GM12873 (cell line): ENCODE data around the gene BOLA3.
A peak's percentile ranks its signal among the peaks of the same experiment; 100 is the strongest.

ENCODE experiments used
- CTCF ChIP-seq: IDR thresholded peaks from 2 replicates; pipeline ENCODE4 v1.5.1; 2012; ENCODE audit warnings: low read depth, mild to moderate bottlenecking, moderate library complexity, low read length, control low read depth; ENCODE audit not compliant: insufficient read depth; ENCODE audit errors: missing control alignments

BOLA3 gene

GRCh38 chr2:74183878-74184277 lies 36.2 kb upstream of the BOLA3 start:
- no peak for TF ChIP-seq CTCF

GRCh38 chr2:74181739-74182138 lies 34.0 kb upstream of the BOLA3 start:
- no peak for TF ChIP-seq CTCF

GRCh38 chr2:74179063-74179865 lies 31.6 kb upstream of the BOLA3 start:
- peak; percentile 37 for TF ChIP-seq CTCF

GRCh38 chr2:74178211-74179062 lies 30.7 kb upstream of the BOLA3 start, which contains the start of gene MOB1A:
MOB1A (minus strand) TSS chr2:74178879; CDS start chr2:74178674, 205 bp downstream.
- no peak for TF ChIP-seq CTCF

- no peak for TF ChIP-seq CTCF
Measured at GRCh38 chr2:74177696-74178095, 30.0 kb upstream of the BOLA3 start.

- no peak for TF ChIP-seq CTCF
Measured at GRCh38 chr2:74174909-74175308, 27.2 kb upstream of the BOLA3 start.

- TF ChIP-seq CTCF: no peak
Measured at GRCh38 chr2:74168739-74169138, 21.0 kb upstream of the BOLA3 start.
